Inferior parietal cortex (tissue), 1 donor: ENCODE measurements around the gene BMPR1A.
"Not testable (repeated sequence)": the region's sequence is repeated elsewhere in the genome, so short reads cannot be mapped to it uniquely, and the experiment has no call there.

Experiments used
- DNase-seq: peaks from one replicate; pipeline ENCODE4 v3.0.0-alpha.2; 2016; ENCODE audit errors: extremely low spot score

Gene BMPR1A

DNA sequence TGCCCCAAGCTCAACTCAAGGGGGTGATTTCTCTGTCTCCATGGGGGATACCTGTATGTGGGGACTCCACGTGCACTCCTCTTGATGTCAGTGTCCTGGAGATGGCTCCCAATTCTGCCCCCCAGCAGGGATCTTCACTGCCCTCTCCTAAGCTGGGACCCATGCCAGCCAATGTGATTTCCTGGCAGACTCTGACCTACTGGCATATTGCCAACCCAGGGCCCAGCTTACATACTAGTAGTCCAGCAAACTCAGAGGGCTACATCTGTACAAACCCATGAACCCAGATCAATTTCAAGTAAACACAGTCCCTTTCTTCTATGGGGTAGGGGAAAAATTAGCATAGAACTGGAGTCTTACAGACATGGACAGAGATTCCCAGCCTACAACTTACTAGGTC is 26.2 kb upstream of the BMPR1A start:
- no peak for DNase-seq

GRCh38 chr10:86732771-86733170 is 23.6 kb upstream of the BMPR1A start:
- DNase-seq: no peak

- DNase-seq: peak; percentile 48
Observed at GRCh38 chr10:86733260-86733671, 23.2 kb upstream of the BMPR1A start.

GRCh38 chr10:86734207-86734988 is 22.0 kb upstream of the BMPR1A start:
- no peak for DNase-seq

DNA sequence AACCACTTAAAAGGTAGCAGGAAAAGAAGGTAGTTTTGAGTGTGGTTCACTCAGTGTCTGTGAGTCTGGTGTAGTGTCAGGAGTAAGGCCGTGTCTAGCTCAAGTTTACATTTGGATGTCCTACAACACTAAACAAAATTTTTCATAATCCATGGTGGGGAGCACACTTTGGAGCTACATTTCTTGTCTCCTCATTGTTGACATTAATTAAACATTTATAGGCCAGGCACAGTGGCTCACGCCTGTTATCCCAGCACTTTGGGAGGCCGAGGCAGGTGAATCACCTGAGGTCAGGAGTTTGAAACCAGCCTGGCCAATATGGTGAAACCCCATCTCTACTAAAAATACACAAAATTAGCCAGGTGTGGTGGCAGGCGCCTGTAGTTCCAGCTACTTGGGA is 21.1 kb upstream of the BMPR1A start:
- not testable (repeated sequence) for DNase-seq

GRCh38 chr10:86742230-86742629 is 14.2 kb upstream of the BMPR1A start:
- DNase-seq: no peak

DNA sequence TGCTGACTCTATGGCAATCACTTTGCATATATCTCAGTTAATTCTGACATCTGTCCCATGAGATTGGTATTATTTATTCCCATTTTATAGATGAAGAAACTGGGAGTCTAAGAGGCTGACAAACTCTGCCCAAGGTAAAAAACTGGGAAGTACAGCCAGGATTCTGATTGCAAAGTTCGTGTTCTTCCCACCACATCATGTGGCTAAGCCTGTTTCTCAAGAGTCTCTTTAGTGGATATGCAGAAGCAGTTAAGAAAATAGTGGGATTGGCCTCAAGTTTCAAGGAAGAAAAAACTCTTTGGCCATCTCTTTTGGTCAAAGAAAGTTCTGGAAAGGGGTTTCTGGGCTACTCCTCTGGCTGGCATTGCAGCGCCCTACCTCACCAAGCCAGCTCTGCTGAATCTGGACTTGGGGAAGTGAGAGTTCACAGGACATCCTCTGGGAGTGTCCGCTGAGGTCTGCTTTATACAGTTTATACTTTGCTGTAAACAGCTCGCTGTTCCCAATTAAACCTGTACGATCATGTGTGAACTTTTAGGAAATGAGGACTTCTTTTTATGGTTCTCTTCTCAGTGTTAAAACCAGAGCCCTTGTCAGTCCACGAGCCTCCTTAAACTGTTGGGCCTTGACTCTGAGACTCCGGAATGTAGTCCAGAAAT is 12.2 kb upstream of the BMPR1A start:
- DNase-seq: no peak

GRCh38 chr10:86747796-86748581 is 8.4 kb upstream of the BMPR1A start:
- DNase-seq: no peak

GRCh38 chr10:86749854-86750253 is 6.6 kb upstream of the BMPR1A start:
- DNase-seq: no peak

- DNase-seq: no peak
Observed at GRCh38 chr10:86751477-86751876, 4.9 kb upstream of the BMPR1A start.

DNA sequence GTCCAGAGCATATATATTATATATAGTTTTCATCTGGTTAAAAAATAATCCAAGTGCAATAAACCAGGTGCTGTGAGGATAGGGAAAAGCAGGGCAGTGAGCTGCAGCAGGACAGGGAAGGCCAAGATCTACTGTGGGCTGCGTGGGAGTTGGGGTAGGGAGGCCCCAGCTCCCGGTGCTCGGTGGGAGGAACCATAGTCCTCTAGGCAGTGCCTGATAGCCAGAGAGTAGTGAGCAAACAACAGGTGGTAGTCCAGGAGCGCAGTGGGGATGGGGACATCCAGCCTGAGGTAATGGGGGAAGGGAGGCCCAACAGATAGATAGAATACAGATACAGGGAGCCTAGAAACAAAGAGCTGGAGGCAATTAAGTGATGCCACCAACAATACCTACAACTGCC is 4.1 kb upstream of the BMPR1A start:
- DNase-seq: no peak

DNA sequence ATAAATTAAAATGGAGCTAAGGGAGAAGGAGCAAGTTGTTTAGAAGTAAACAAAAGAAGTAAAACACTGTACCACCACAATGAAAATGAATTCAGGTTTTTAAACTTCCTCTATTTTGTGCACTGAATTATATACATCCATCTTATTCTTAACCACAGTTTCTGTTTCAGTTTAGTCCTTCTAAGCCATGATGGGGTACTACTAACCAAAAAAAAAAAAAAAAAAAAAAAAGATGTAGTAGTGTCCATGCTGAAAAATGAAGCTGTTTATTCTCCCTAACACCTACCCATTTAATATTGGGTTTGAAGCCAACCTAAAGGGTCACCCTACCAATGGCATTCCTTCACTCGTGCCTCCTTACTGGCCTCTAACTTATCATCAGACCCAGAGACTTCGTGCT is 3.4 kb upstream of the BMPR1A start:
- DNase-seq: no peak

- no peak for DNase-seq
Observed at GRCh38 chr10:86753638-86754434, 2.6 kb upstream of the BMPR1A start.

DNA sequence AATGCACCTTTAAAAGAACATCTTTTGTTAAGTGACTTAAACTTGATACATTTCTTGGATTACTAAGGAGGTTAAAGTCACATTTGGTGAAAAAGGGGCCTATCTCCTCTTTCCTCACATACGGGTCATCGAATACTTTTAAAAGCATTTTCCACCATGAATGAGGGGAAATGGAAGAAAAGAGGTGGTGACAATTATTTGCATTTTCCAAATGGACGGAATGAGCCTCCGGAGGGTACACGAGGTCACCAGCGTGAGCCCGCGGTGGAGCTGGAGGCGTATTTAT is 1.0 kb upstream of the BMPR1A start:
- no peak for DNase-seq

DNA sequence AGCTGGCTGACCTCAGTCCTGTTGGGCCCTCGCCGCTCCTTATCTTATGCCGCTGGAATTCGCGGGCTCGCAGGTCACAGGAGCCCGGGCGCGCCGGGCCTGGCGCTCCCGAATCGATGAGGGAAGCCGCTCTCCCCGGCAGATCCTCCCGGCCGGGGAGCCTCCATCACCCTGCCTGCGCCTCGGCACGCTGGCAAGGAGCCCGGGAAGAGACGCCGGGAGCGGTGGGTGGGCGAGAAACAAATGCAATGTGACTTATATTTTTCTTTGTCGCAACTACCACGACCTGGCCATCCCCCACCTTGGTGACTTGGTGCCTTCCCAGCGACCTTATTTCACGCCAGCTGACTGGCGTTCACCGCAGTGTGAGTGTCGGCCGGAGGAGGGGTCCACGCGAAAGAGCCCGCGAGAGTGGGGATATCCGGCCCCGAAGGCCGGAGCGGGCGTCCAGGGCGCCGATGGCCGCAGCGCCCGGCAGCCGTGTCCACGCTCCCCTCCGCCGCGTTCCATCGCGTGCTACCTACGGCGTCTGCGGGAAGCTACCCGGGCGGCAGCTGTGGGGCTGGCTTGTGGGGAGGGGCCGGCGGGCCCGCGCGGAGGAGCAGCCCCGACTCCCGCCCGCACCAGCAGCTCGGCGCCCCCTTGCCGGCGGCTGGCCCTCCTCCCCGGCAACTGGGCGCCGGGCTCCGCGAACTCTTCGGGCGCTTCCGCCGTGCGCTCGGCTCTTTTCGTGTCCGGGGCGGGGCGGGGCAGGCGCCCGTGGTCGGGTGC is 494 bp upstream of the BMPR1A start:
- peak; percentile 83 for DNase-seq

- DNase-seq: no peak
Observed at GRCh38 chr10:86757113-86757972, 924 bp downstream of the BMPR1A start.

DNA sequence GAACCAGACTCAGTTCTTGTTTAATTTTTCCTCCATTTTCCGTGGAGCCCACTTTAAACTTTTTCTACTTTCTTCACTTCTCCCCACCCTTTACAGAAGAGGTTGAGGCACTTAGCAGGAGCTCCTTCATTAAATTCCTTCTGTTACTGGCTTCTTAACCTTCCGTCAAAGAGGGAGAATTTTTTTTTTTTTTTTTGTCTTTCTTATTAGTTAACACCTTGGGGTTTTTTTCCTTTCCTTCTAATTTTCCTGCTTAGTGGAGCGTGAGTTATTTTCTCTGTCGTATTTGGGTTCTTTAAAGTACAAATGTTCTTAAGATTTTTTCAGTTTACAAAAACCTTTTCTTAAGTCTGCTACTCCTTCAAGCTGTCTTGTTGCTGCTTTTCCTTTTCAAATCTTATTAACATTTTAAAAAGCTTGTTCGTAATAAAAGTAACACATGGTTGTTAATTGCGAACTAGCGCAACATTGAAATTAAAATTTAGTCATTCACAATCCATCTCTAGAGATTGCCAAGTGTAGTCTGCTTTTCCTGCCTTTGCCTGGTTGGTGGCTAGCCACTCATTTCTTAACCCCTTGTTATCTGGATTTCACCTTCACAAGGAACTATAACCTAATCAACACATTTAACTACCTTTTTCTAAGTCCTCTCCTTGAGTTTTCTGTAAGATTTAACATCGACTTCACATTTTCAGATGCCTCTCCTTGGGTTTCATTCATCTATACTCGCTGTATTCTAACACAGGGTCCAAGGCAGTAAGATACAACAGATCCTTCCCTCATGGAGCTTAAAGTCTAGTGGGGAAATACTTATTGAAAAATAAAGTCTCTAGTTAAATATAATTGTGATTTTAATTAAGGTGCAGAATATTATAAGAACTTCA is 2.0 kb downstream of the BMPR1A start:
- no peak for DNase-seq

- DNase-seq: no peak
Observed at GRCh38 chr10:86759073-86759672, 2.8 kb downstream of the BMPR1A start.

GRCh38 chr10:86763404-86763803 is 7.0 kb downstream of the BMPR1A start:
- DNase-seq: no peak
